ENCODE measurements around the gene KCNT1.

Gene KCNT1

DNA sequence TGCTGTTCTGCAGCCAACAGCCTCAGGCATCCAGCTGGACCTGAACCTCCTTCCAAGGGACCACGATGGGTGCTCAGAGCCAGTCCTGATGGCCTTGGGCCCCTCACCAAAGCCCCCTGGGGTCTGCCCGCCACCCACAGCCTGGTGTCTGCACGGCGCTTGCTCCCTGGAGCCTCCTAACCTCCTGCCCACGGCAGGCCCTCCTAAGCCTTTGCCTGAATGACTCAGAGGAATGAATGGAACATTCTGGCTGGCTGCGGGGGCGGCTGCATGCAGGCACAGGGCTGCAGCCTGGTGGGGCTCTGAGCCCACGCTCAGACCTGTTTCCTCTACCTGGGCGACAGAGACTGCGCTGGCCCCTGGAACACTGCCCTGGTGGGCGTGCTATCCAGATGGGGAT, 9.6 kb upstream of the KCNT1 start:
- POLR2A ChIA-PET: no interaction called here
- DNase-seq (ENCODE audit: low read depth, low spot score): no peak
- TF ChIP-seq, protein P1, sequence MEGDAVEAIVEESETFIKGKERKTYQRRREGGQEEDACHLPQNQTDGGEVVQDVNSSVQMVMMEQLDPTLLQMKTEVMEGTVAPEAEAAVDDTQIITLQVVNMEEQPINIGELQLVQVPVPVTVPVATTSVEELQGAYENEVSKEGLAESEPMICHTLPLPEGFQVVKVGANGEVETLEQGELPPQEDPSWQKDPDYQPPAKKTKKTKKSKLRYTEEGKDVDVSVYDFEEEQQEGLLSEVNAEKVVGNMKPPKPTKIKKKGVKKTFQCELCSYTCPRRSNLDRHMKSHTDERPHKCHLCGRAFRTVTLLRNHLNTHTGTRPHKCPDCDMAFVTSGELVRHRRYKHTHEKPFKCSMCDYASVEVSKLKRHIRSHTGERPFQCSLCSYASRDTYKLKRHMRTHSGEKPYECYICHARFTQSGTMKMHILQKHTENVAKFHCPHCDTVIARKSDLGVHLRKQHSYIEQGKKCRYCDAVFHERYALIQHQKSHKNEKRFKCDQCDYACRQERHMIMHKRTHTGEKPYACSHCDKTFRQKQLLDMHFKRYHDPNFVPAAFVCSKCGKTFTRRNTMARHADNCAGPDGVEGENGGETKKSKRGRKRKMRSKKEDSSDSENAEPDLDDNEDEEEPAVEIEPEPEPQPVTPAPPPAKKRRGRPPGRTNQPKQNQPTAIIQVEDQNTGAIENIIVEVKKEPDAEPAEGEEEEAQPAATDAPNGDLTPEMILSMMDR (IDR thresholded peaks at IDR 0.05; ENCODE audit: insufficient read depth, low read length, missing control alignments): no peak
- H3K4me3 ChIP-seq (ENCODE audit: low read depth, low read length): no peak overlapping the region
- CTCF ChIA-PET: interaction anchor here (2.3 kb wide), 1 partner anchor 11 kb away, joined by 19 read pairs; the partner anchor contains the start of gene KCNT1

GRCh38 chr9:135693265-135693664, 8.7 kb upstream of the KCNT1 start:
- no peak for DNase-seq (ENCODE audit: low read depth, low spot score)
- TF ChIP-seq, protein P1 (IDR thresholded peaks at IDR 0.05; ENCODE audit: insufficient read depth, low read length, missing control alignments): no peak
- CTCF ChIA-PET: interaction anchor here (2.3 kb wide), 1 partner anchor 10 kb away, joined by 19 read pairs; the partner anchor contains the start of gene KCNT1
- POLR2A ChIA-PET: no interaction called here
- no peak overlapping the region for H3K4me3 ChIP-seq (ENCODE audit: low read depth, low read length)

DNA sequence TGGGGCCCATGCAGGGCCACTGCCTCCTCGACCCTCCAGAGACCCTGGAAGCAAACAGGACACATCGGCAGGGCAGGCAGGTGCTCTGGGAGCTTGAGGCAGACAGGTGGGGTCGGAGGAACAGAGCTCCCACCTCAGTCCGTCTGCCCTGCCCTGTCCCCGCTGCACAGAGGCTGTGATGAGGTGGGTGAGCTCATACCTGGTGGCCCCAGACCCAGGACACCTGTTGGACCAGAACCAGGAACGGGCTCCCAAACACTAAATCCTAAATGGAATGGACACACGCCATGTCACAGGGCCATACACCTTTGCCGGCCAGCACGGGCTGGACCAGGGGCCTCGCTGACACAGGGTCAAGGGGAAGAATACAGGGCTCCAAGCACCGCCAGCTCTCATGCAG, 8.2 kb upstream of the KCNT1 start:
- no peak for DNase-seq (ENCODE audit: low read depth, low spot score)
- TF ChIP-seq, protein P1 (IDR thresholded peaks at IDR 0.05; ENCODE audit: insufficient read depth, low read length, missing control alignments): no peak
- POLR2A ChIA-PET: no interaction called here
- CTCF ChIA-PET: interaction anchor here (2.3 kb wide), 1 partner anchor 10 kb away, joined by 19 read pairs; the partner anchor contains the start of gene KCNT1
- H3K4me3 ChIP-seq (ENCODE audit: low read depth, low read length): no peak overlapping the region

- no peak overlapping the region for H3K4me3 ChIP-seq (ENCODE audit: low read depth, low read length)
- CTCF ChIA-PET: interaction anchor here (2.3 kb wide), 1 partner anchor 9 kb away, joined by 19 read pairs; the partner anchor contains the start of gene KCNT1
- no peak for DNase-seq (ENCODE audit: low read depth, low spot score)
- POLR2A ChIA-PET: no interaction called here
- TF ChIP-seq, protein P1 (IDR thresholded peaks at IDR 0.05; ENCODE audit: insufficient read depth, low read length, missing control alignments): no peak
These were observed 7.6 kb upstream of the KCNT1 start for GRCh38 chr9:135694414-135694813.

DNA sequence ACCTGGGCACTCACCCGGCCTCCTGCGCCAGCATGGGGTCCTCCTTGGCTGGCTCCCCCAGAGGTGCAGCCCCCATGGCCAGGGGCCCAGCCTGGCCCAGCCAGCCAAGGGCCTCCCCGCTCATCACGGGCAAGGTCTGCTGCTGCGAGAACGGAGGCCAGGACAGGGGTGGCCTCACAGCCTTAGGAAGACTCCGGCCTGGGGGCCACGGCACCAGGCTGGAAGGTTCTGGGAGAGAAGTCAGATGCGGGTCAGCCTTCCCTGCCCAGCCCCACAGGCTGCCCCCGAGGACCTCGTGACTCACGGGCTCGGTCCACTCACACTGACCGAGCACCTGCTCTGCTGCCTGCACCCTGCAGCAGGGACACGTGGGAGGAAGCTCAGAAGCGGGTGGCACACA, 6.9 kb upstream of the KCNT1 start:
- TF ChIP-seq, protein P1 (IDR thresholded peaks at IDR 0.05; ENCODE audit: insufficient read depth, low read length, missing control alignments): no peak
- DNase-seq (ENCODE audit: low read depth, low spot score): no peak
- CTCF ChIA-PET: no interaction called here
- POLR2A ChIA-PET: no interaction called here
- no peak overlapping the region for H3K4me3 ChIP-seq (ENCODE audit: low read depth, low read length)

GRCh38 chr9:135695642-135696041, 6.3 kb upstream of the KCNT1 start:
- ChIA-PET CTCF (no interaction called here), POLR2A (no interaction called here)
- H3K4me3 ChIP-seq (ENCODE audit: low read depth, low read length): no peak overlapping the region

More at GRCh38 chr9:135695642-135696041, 6.3 kb upstream of the KCNT1 start:
- TF ChIP-seq, protein P1 (IDR thresholded peaks at IDR 0.05; ENCODE audit: insufficient read depth, low read length, missing control alignments): no peak
- no peak for DNase-seq (ENCODE audit: low read depth, low spot score)

All from AG04449 (cell line).